Activated gamma-delta T cell treated with anti-CD3 and anti-CD28 coated beads, Interleukin-2, amount 50 U/mL, for 16 hours (primary cell): ENCODE measurements around the gene ALG11.
"Not testable (repeated sequence)": the region's sequence is repeated elsewhere in the genome, so short reads cannot be mapped to it uniquely, and the experiment has no call there.

Source experiments
- DNase-seq: peaks from one replicate; pipeline ENCODE4 v3.0.0-alpha.2; 2020; ENCODE audit warnings: low read depth

ALG11 gene

GRCh38 chr13:52029569-52029968 is 17.4 kb downstream of the ALG11 start:
- no peak for DNase-seq

DNA sequence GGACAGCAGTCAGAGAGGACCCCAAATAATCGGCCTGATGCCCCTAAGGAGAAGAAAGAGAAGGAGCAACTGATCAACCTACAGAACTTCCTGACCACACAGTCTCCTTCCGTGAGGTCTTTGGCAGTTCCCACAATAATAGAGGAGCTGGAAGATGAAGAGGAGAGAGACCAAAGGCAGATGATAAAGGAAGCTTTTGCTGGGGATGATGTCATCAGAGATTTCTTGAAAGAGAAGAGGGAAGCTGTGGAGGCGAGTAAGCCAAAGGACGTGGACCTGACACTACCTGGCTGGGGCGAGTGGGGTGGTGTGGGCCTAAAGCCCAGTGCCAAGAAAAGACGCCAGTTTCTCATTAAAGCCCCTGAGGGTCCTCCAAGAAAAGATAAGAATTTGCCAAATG is 18.2 kb downstream of the ALG11 start:
- DNase-seq = not testable (repeated sequence)

DNA sequence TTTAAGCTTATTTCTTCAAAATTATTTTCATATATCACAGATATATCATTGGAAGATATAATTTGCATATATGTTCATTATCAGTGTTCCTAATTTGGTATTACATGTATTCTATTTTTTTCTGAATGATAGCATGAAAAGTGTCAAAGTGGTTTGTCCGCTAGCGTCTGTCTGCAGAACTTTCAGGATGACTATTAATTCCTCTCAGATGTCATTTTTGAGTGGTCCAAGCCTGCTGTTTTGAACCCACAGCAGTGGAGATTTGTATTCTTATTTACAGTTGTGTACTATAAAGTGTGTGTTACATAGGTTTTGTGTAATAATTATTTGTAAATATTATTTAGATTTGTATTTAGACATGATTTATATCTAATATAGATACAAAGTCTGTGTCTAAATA is 20.8 kb downstream of the ALG11 start:
- DNase-seq = no peak

GRCh38 chr13:52034616-52035226 is 22.5 kb downstream of the ALG11 start:
- no peak for DNase-seq

DNA sequence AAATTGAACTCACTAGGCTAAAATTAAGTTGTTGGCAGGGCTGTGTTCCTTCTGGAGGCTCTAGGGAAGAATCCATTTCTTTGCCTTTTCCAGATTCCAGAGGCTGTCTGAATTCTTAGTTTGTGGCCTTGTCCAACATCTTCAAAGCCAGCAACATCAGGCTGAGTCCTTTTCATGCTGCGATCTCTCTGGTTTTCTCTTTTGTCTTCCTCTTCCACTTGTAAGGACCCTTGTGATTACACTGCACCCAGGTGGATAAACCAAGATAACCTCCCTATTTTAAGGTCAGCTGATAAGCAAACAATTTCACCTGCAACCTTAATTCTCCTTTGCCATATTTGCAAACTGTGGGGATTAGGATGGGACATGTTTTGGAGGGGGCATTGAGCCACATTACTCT is 23.8 kb downstream of the ALG11 start:
- no peak for DNase-seq

GRCh38 chr13:52043675-52044074 is 31.5 kb downstream of the ALG11 start:
- no peak for DNase-seq

- DNase-seq = no peak
Observed at GRCh38 chr13:52047463-52047862, 35.3 kb downstream of the ALG11 start.

DNA sequence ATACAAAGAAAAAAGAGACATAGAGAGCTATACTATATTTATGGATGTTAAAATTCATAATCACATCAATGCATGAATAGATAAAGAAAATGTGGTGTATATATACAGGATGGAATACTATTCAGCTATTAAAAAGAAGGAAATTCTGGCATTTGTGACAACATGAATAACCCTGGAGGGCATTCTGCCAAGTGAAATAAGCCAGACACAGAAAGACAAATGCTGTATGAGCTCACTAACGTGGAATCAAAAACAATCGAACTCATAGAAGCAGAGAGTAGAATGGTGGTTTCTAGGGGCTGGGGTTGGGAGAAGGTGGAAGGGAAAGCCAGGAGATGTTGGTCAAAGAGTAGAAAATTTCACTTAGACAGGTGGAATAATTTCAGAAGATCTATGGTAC is 36.3 kb downstream of the ALG11 start:
- DNase-seq = no peak

DNA sequence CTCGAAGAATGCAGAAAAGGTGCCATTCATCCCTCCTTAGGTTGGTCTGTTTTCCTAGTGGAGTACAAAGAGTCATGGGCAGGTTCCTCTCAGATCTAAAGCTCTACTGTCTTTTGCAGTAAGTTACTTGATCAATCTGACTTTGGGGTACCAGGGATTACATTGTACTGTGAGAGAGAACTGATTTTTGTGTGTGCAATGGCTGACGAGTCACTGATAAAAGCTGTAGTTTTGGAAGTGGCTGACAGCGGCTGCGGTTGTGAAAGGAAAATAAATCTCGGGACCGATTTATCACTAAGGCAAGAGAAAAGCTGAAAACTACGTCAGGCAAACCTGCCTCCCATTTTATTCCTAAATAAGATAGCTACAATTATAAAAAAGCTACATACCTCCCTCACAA is 39.2 kb downstream of the ALG11 start:
- no peak for DNase-seq

- no peak for DNase-seq
Observed at GRCh38 chr13:52053460-52053859, 41.3 kb downstream of the ALG11 start.

GRCh38 chr13:52061064-52061463 is 48.9 kb downstream of the ALG11 start:
- not testable (repeated sequence) for DNase-seq

GRCh38 chr13:52061587-52061986 is 49.4 kb downstream of the ALG11 start:
- DNase-seq = no peak

DNA sequence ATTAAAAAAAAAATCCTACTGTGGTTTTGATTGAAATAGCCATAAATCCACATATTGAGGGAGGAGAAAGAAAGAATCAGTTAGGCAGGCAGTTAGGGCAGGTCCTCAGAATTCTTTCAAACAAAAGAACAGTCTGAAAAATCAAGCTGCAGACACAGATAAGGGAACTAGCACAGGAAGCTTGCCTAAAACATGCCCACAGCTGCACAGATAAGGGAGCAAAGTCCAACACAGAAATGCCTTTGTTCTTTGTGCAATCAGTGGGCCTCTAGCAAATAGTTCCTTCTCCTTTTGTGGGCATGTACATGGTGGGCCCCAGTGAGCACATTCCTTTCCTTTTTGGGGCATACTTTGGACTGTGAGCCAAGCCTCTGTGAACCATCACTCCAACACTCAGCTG is 55.0 kb downstream of the ALG11 start:
- no peak for DNase-seq

DNA sequence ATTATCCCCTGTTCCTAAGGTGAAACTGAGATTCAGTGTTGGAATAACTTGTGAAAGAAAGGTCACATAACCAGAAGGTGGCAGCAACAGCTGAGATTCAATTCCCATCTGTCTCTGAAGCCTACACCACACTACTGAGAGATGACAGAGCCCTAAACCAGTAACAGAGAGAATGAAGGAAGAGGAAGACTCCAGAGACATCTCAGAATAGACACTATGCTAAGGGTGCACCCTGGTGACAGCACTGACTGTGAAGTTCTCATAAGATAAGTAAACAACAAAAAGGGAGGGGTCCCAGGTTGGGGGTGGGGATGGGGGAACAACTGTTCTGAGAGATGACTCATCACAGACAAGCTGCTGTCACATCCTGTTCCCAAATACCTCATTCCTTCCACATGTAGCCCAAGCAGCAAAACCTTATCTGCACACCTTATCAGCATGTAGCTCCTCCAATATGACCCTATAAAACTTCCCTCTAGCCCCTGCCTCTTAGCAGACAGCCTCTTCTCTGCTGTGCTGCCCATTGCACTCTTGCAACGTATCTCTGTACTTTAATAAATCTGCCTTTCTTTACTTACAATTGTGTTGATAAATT is 58.8 kb downstream of the ALG11 start:
- no peak for DNase-seq
